Activated T-helper 1 cell treated with Interleukin-2 at 50 U/mL for 16 hours (primary cell): ENCODE data around the gene GLMN.
A peak's percentile ranks its signal among the peaks of the same experiment; 100 is the strongest.

ENCODE experiments used
- DNase-seq: peaks from one replicate; pipeline ENCODE4 v3.0.0-alpha.2; 2020; ENCODE audit warnings: low read depth

Gene GLMN

DNA sequence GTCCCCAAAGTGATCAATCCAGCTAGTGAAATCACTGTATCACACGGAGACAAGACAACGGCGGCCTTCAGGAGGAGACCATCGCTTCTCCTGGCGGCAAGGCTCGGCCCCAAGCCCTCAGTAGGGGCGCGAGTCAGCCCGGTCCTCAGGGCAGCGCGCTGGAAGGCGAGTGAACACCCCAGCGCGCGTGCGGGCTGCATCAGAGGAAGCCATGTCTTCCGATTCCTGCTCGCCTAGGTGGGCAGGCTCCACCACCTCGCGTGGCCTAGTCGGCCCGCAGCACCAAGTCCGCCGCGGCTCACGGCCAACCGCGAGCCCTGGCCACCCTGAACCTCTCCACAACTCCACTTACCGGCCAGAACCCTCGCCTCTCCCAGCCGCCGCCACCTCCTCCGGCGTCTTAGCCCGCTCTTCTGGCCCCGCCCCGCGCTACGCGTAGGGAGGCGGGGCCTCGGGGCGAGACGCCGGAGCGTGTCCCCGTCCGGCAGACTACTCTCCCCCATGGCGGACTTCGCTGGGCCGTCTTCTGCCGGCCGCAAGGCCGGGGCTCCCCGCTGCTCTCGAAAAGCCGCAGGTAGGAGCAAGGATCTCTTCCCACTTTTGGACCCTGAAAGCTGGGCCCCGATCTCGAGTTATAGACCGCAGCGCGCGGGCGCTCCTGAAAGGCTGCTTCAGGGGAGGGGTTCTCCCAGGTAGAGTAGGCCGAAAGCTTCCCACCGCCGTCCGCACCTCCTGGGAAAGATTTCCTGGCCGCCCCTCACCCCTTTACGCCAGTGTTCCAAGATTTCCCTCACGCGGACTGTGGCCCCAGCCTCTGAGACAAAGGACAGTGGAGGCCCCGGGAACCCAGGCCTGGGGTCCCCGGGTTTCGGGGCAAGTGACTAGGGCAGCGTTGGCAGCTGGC, at the start of gene GLMN, which contains the start of gene RPAP2:
Gene GLMN, minus strand, starts transcription at position 415 of the 904 bp plus-strand sequence. CDS start 988 bp downstream, outside the sequence.
Gene RPAP2, plus strand, starts transcription at position 487 of the 904 bp plus-strand sequence. Its CDS starts 15 bp downstream, at position 502.
- peak; percentile 59 for DNase-seq

GRCh38 chr1:92346866-92347640, 48.3 kb upstream of the GLMN start:
- DNase-seq: no peak

DNA sequence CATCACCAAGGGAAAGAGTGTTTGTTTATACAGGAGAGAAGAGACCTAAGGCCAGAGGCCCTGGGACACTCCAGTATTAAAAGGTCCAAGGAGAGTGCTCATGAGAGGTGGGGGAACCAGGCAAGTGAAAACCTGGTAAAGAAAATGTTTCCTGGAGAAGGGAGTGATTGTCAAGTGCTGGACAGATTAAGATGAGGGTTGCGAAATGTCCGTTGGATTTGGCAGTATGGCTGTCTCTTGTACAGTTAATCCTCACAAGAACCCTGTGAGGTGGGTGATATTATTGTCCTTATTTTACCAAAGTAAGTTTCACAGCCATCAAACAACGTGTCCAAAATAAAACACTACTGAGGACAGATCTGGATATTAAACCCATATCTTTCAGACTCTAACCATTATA, 44.3 kb upstream of the GLMN start:
- DNase-seq: no peak

DNA sequence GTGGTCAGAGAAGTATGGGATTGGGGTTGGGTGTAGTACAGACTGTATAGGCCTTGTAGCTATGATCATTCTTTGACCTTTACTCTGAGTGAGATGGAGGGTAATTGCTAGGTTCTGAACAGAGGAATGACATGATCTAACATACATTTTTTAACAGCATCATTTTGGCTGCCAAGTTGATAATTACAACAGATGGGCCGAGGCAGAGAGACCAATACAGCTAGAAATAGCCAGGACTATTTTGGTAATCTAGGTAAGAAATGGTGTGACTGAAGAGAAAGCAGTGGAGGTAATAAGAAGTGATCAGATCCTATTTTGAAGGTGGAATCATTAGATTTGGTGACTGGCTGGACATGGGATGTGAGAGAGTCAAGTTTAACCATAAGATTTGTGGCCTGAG, 43.6 kb upstream of the GLMN start:
- DNase-seq: no peak

DNA sequence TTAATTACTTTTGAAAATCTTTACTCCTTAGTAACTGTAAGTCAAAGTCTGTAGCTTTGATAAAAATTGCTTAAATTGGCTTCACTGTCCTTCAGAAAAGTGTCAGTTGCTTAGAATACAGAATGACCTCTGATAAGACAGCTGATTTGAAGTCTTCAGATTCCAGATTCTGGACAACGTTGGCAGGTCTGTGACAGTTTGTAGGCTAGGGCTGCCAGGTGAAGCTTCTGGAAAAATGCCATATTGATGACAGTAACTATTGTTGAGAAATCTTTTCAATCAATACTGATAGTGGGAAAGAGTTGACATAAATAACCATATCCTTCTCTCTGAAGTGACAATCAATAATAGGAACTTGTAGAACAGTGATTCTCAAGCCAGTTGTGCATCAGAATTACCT, 41.4 kb upstream of the GLMN start:
- DNase-seq: no peak

GRCh38 chr1:92333668-92334067, 34.9 kb upstream of the GLMN start:
- DNase-seq: no peak

DNA sequence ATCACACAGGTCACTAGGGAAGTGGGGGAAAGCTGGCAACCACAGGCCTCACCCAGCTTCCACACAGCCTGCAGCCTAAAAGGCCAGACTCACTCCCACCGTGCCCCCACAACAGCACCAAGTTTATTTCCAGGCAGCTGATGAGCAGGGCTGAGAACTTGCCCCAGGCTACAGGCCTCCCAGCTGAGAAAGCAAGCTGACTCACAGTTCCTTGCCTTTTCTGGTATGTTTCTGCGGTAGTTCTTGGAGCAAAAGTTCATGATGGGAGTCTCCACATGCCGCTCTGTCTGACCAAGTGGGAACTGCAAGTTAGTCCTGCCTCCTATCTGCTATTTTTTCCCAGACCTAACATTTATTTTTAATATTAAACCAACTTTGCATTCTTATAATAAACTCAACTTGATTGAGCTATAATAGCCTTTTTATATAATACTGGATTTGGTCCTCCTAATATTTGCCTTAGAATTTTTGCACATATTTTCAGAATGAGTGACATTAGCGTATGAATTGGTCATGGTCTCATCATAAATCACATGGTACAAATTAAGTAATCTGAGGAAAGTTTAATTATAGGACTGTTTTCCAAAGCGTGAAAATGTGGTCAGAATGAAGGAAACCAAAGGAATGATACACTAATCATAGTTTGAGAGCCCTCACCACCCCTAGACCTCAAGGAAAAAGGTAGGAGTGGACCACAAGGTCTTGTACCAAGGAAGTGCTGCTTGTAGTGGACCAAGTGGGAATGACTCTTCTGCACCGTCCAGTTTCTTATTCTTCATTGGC, 30.8 kb upstream of the GLMN start:
- no peak for DNase-seq

- no peak for DNase-seq
These were observed 29.0 kb upstream of the GLMN start for GRCh38 chr1:92327794-92328193.

DNA sequence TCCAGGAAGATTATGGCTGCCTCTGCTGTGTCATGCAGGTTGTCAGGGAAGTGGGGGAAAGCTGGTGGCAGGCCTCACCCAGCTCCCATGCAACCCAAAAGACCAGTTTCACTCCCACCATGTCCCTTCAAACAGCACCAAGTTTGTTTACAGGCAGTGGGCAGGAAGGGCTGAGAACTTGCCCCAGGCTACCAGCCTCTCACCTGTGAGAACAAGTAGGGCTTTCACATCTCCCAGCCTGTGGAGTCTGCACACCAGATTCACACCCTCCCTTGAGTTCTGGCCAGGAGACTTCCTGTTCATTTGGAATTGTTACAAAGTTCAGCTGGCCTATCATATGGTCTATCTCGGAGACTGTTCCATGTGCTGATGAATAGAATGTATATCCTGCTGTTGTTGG, 27.9 kb upstream of the GLMN start:
- no peak for DNase-seq

GRCh38 chr1:92324784-92325183, 26.0 kb upstream of the GLMN start:
- no peak for DNase-seq

GRCh38 chr1:92323473-92324453, 25.0 kb upstream of the GLMN start:
- no peak for DNase-seq

GRCh38 chr1:92317836-92318493, 19.2 kb upstream of the GLMN start:
- no peak for DNase-seq

DNA sequence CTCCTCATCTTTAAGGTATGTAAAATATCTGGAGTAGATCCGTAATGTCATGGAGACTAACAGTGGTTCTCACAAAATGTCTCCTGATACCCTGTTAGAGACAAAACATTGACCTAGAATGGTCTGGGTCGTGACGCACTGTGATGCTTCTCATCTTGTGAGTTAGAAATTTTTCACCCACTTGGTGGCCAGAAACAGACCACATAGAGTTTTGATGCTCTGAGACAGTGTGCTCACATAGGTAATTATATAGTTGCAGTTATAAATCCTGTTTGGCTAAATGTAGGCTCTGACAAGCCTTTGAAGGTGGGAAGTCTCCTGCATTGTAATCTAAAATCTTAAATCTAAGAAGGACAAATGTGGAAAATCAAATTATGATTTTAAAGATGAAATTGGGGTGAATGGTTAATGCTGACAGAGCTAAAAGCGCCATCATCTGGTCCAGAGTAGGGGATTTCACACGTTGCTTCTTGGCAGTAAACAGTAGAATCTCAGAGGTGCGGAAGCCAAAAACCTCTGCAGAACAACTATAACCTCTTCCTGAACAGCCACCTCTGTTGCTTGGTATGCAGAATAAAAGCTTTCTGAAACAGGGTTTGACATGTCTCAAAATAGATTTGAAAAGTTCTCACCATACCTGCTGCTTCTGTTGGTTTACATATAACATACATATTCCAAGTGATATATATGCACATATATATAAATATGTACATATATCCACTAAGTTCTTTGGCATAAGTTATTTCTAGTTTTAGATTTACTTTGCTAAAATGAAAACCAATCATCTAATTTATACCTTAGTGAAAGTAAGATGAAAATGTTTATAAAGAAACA, 17.2 kb upstream of the GLMN start:
- no peak for DNase-seq

GRCh38 chr1:92314024-92314423, 15.2 kb upstream of the GLMN start:
- no peak for DNase-seq

GRCh38 chr1:92310185-92310597, 11.4 kb upstream of the GLMN start:
- no peak for DNase-seq

- DNase-seq: no peak
These were observed 9.2 kb upstream of the GLMN start for GRCh38 chr1:92307980-92308379.

DNA sequence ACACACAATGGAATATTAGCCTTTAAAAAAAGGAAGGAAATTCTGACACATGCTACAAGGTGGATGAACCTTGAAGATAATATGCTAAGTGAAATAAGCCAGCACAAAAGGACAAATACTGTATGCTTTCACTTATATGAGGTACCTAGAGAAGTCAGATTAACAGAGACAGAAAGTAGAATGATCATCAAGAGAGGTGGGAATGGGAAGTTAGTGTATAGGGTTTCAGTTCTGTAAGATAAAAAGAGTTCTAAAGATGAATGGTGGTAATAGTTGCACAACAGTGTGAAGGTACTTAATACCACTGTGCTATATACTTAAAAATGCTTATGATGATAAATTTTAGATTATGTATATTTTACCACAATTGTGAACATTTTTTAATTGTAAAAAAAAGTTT, 7.2 kb upstream of the GLMN start:
- DNase-seq: no peak

GRCh38 chr1:92301021-92301420, 2.2 kb upstream of the GLMN start:
- no peak for DNase-seq

- DNase-seq: no peak
These were observed 827 bp upstream of the GLMN start for GRCh38 chr1:92299477-92300150.
